SK-N-SH (cell line): ENCODE results near the gene TRPM1. TPM values are rescaled to one million over a fixed set of nuclear protein-coding genes. Genes with fewer than 3 reads are reported as not detected.

ENCODE experiments used
- CTCF ChIA-PET: fragments of 300-600, 350-600 bp; formaldehyde crosslinking; extraction: SDS; loops from one replicate; lab custom pipeline; 2021; lab: Yijun Ruan, JAX
- POLR2A ChIA-PET: fragments of 350-600 bp; sonication (Branson Sonifier 250); formaldehyde crosslinking; extraction: SDS; loops from one replicate; lab custom pipeline; 2020; ENCODE audit warnings: antibody characterized with exemption, inconsistent platforms; lab: Yijun Ruan, JAX
- DNase-seq: peaks from one replicate; pipeline ENCODE4 v3.0.0; 2012
- H2AFZ ChIP-seq: fragments of 200-600 bp; sonication (generic); 2 replicates; pipeline ENCODE4 v1.8.1; 2016; ENCODE audit warnings: antibody characterized with exemption, mild to moderate bottlenecking, low read depth
- H3F3A ChIP-seq: fragments of 200-600 bp; sonication (generic); replicated peaks from 2 replicates; pipeline ENCODE3; 2016; ENCODE audit warnings: antibody characterized with exemption, mild to moderate bottlenecking; ENCODE audit not compliant: insufficient read depth
- H3K27ac ChIP-seq, 2 experiments: fragments of 200-500 bp in 1 of 2; fragments of 200-600 bp in 1 of 2; sonication (Bioruptor generic) in 1 of 2; sonication (generic), shearing (Covaris generic) in 1 of 2; 2 replicates each; pipeline versions ENCODE4 v1.5.1 to v1.6.1; 2014 to 2016; ENCODE audit warnings: low read depth in 2 of 2, inconsistent platforms in 1 of 2, low read length in 1 of 2, mild to moderate bottlenecking in 1 of 2, mixed read lengths in 1 of 2
- H3K27me3 ChIP-seq: fragments of 200-600 bp; sonication (generic), shearing (Covaris generic); 2 replicates; pipeline ENCODE4 v1.6.1; 2016; ENCODE audit warnings: mixed run types; ENCODE audit not compliant: insufficient read depth
- H3K36me3 ChIP-seq, 2 experiments: fragments of 200-500 bp in 1 of 2; fragments of 200-600 bp in 1 of 2; sonication (Bioruptor generic) in 1 of 2; sonication (generic) in 1 of 2; replicated peaks in 1 of 2; 2 replicates each; pipeline versions ENCODE3 to v1.5.1; 2014 to 2016; ENCODE audit warnings: low read length in 1 of 2, mild to moderate bottlenecking in 1 of 2; ENCODE audit not compliant: insufficient read depth in 2 of 2, control insufficient read depth in 1 of 2
- H3K4me1 ChIP-seq, 2 experiments: fragments of 200-500 bp in 1 of 2; fragments of 200-600 bp in 1 of 2; sonication (Bioruptor generic) in 1 of 2; sonication (generic), shearing (Covaris generic) in 1 of 2; 2 replicates each; pipeline versions ENCODE4 v1.5.1 to v1.6.1; 2014 to 2016; ENCODE audit warnings: low read depth in 1 of 2, low read length in 1 of 2, mixed run types in 1 of 2; ENCODE audit not compliant: insufficient read depth in 2 of 2, control insufficient read depth in 1 of 2
- H3K4me2 ChIP-seq: fragments of 200-600 bp; sonication (generic), shearing (Covaris generic); 2 replicates; pipeline ENCODE4 v1.6.1; 2017; ENCODE audit warnings: mixed run types
- H3K4me3 ChIP-seq, 2 experiments: fragments of 200-500 bp in 1 of 2; fragments of 200-600 bp in 1 of 2; sonication (Bioruptor generic) in 1 of 2; sonication (generic), shearing (Covaris generic) in 1 of 2; 2 replicates each; pipeline versions ENCODE4 v1.5.1 to v1.8.1; 2014 to 2016; ENCODE audit warnings: low read depth in 2 of 2, inconsistent platforms in 1 of 2, low read length in 1 of 2, mild to moderate bottlenecking in 1 of 2, mixed read lengths in 1 of 2, moderate library complexity in 1 of 2
- H3K79me2 ChIP-seq: fragments of 200-600 bp; sonication (generic); 2 replicates; pipeline ENCODE4 v1.8.1; 2017; ENCODE audit warnings: mild to moderate bottlenecking; ENCODE audit not compliant: insufficient read depth
- H3K9ac ChIP-seq: fragments of 200-600 bp; sonication (generic); 2 replicates; pipeline ENCODE4 v1.6.1; 2017; ENCODE audit warnings: mixed run types
- H3K9me2 ChIP-seq: fragments of 200-600 bp; sonication (generic); 2 replicates; pipeline ENCODE4 v1.6.1; 2017; ENCODE audit warnings: mixed run types
- H3K9me3 ChIP-seq: fragments of 200-600 bp; sonication (generic); 2 replicates; pipeline ENCODE4 v1.6.1; 2017; ENCODE audit warnings: mixed run types, mild to moderate bottlenecking, moderate library complexity
- H4K20me1 ChIP-seq: fragments of 200-600 bp; sonication (generic); 2 replicates; pipeline ENCODE4 v1.6.1; 2017; ENCODE audit warnings: mild to moderate bottlenecking, mixed run types; ENCODE audit not compliant: insufficient read depth
- CHD2 ChIP-seq: fragments of 150-350 bp; IDR thresholded peaks from 2 replicates; pipeline ENCODE4 v1.6.1; 2018; ENCODE audit warnings: low read length; ENCODE audit not compliant: partially characterized antibody
- EP300 ChIP-seq, 2 experiments: IDR thresholded peaks; 2 replicates each; pipeline versions ENCODE4 v1.4.0 to v1.6.1; 2012; ENCODE audit warnings: borderline replicate concordance in 1 of 2, low read depth in 1 of 2, low read length in 1 of 2
- EZH2phosphoT487 ChIP-seq: fragments of 200-600 bp; sonication (generic); IDR thresholded peaks from 2 replicates; pipeline ENCODE4 v1.6.1; 2017; ENCODE audit warnings: low read depth, mixed run types, mild to moderate bottlenecking, antibody characterized with exemption, moderate library complexity, borderline replicate concordance
- FOSL2 ChIP-seq: IDR thresholded peaks from 2 replicates; pipeline ENCODE4 v1.4.0; 2012; ENCODE audit warnings: low read depth, mild to moderate bottlenecking, moderate library complexity, borderline replicate concordance
- MEF2A ChIP-seq: IDR thresholded peaks from 2 replicates; pipeline ENCODE4 v1.4.0; 2012; ENCODE audit warnings: low read depth, borderline replicate concordance
- NFIC ChIP-seq: IDR thresholded peaks from 2 replicates; pipeline ENCODE4 v1.4.0; 2012; ENCODE audit warnings: borderline replicate concordance
- NRF1 ChIP-seq: IDR thresholded peaks from 2 replicates; pipeline ENCODE4 v1.6.1; 2012; ENCODE audit warnings: low read depth, mild to moderate bottlenecking, low read length
- POLR2AphosphoS5 ChIP-seq: IDR thresholded peaks from 2 replicates; pipeline ENCODE4 v1.6.1; 2012; ENCODE audit warnings: low read depth, low read length
- RFX5 ChIP-seq: IDR thresholded peaks from 2 replicates; pipeline ENCODE4 v1.6.1; 2012; ENCODE audit warnings: mild to moderate bottlenecking, improper control_type of control experiment, low read length
- RXRA ChIP-seq: IDR thresholded peaks from 2 replicates; pipeline ENCODE4 v1.4.0; 2012; ENCODE audit warnings: low read depth, mild to moderate bottlenecking, borderline replicate concordance
- SMC3 ChIP-seq: IDR thresholded peaks from 2 replicates; pipeline ENCODE4 v1.6.1; 2012; ENCODE audit warnings: low read depth, low read length, improper control_type of control experiment
- TEAD4 ChIP-seq: IDR thresholded peaks from 2 replicates; pipeline ENCODE4 v1.4.0; 2012; ENCODE audit warnings: mild to moderate bottlenecking, borderline replicate concordance; ENCODE audit not compliant: insufficient read depth
- WGBS: methylation state at CpG from one replicate; pipeline ENCODE4 v1.1.6; 2017; ENCODE audit warnings: low lambda C conversion rate; 5-methylcytosine and 5-hydroxymethylcytosine counted together
- polyA plus RNA-seq, 3 experiments: library from polyadenylated mRNA; depleted of rRNA; stranded (reverse); fragments of >200 nt; gene quantifications; 2 replicates each; pipeline ENCODE4 v1.2.3, GENCODE V29; 2012
- TF ChIP-seq, protein P1 (sequence below): fragments of 200-600 bp; sonication (generic); IDR thresholded peaks from 2 replicates; pipeline ENCODE4 v1.6.1; 2017; ENCODE audit warnings: antibody characterized with exemption, mild to moderate bottlenecking, moderate library complexity
- TF ChIP-seq, protein P2 (sequence below): fragments of 150-350 bp; IDR thresholded peaks from 2 replicates; pipeline ENCODE4 v1.6.1; 2016; ENCODE audit warnings: mild to moderate bottlenecking, low read depth, low read length
- TF ChIP-seq, protein P3 (sequence below): fragments of 150-350 bp; IDR thresholded peaks from 2 replicates; pipeline ENCODE4 v1.6.1; 2017; ENCODE audit warnings: antibody characterized with exemption, low read length, low read depth, borderline replicate concordance
- TF ChIP-seq, protein P4 (sequence below): IDR thresholded peaks from 2 replicates; pipeline ENCODE4 v1.4.0; 2012; ENCODE audit warnings: low read depth, borderline replicate concordance
- TF ChIP-seq, protein P5 (sequence below): IDR thresholded peaks from 2 replicates; pipeline ENCODE4 v1.6.1; 2012; ENCODE audit warnings: mild to moderate bottlenecking, low read depth, low read length, moderate library complexity

TRPM1 gene
- polyA plus RNA-seq, 1 of the 3 experiments (the other 2 are of a cell fraction): not detected

DNA sequence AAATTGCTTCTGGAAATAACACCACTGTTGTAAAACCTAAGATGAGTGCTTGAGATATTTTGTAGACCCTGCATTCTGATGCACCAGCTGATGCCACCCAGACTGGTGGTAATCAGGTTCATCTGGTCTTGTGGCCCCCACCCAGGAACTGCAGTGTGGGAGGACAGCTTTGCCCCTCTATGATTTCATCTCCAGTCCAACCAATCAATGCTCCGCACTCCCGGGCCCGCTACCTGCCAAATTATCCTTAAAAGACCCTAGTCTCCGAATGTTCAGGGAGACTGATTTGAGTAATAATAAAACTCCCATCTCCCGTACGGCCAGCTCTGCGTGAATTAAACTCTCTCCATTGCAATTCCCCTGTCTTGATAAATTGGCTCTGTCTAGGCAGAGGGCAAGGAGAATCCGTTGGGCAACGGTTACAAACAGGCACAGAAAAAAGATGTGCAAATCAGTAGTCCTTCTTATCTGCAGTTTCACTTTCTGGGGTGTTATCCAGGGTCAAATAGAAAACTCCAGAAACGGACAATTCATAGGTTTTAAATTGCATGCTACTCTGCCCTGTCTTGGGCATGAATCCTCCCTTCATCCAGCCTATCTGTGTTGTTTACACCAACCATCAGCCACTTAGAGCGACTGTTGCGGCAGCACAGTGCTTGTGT, 29.2 kb upstream of the TRPM1 start:
- H3K9ac ChIP-seq: no peak overlapping the region
- TF ChIP-seq, protein P1, sequence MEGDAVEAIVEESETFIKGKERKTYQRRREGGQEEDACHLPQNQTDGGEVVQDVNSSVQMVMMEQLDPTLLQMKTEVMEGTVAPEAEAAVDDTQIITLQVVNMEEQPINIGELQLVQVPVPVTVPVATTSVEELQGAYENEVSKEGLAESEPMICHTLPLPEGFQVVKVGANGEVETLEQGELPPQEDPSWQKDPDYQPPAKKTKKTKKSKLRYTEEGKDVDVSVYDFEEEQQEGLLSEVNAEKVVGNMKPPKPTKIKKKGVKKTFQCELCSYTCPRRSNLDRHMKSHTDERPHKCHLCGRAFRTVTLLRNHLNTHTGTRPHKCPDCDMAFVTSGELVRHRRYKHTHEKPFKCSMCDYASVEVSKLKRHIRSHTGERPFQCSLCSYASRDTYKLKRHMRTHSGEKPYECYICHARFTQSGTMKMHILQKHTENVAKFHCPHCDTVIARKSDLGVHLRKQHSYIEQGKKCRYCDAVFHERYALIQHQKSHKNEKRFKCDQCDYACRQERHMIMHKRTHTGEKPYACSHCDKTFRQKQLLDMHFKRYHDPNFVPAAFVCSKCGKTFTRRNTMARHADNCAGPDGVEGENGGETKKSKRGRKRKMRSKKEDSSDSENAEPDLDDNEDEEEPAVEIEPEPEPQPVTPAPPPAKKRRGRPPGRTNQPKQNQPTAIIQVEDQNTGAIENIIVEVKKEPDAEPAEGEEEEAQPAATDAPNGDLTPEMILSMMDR: no peak
- no peak for TF ChIP-seq EZH2phosphoT487
- TF ChIP-seq POLR2AphosphoS5: no peak
- TF ChIP-seq NFIC: no peak
- TF ChIP-seq MEF2A: no peak
- no peak for TF ChIP-seq NRF1
- no peak for TF ChIP-seq TEAD4
- TF ChIP-seq, protein P2, sequence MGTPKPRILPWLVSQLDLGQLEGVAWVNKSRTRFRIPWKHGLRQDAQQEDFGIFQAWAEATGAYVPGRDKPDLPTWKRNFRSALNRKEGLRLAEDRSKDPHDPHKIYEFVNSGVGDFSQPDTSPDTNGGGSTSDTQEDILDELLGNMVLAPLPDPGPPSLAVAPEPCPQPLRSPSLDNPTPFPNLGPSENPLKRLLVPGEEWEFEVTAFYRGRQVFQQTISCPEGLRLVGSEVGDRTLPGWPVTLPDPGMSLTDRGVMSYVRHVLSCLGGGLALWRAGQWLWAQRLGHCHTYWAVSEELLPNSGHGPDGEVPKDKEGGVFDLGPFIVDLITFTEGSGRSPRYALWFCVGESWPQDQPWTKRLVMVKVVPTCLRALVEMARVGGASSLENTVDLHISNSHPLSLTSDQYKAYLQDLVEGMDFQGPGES: no peak
- no peak for TF ChIP-seq SMC3
- TF ChIP-seq, protein P3, sequence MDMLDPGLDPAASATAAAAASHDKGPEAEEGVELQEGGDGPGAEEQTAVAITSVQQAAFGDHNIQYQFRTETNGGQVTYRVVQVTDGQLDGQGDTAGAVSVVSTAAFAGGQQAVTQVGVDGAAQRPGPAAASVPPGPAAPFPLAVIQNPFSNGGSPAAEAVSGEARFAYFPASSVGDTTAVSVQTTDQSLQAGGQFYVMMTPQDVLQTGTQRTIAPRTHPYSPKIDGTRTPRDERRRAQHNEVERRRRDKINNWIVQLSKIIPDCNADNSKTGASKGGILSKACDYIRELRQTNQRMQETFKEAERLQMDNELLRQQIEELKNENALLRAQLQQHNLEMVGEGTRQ: no peak
- no peak for TF ChIP-seq EP300 (IDR thresholded peaks at IDR 0.05; ENCODE audit: borderline replicate concordance in 1 of 2, low read depth in 1 of 2, low read length in 1 of 2)
- TF ChIP-seq CHD2: no peak
- no peak for TF ChIP-seq FOSL2
- TF ChIP-seq RFX5: no peak
- TF ChIP-seq, protein P4, sequence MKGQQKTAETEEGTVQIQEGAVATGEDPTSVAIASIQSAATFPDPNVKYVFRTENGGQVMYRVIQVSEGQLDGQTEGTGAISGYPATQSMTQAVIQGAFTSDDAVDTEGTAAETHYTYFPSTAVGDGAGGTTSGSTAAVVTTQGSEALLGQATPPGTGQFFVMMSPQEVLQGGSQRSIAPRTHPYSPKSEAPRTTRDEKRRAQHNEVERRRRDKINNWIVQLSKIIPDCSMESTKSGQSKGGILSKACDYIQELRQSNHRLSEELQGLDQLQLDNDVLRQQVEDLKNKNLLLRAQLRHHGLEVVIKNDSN: no peak
- TF ChIP-seq RXRA: no peak
- TF ChIP-seq, protein P5, sequence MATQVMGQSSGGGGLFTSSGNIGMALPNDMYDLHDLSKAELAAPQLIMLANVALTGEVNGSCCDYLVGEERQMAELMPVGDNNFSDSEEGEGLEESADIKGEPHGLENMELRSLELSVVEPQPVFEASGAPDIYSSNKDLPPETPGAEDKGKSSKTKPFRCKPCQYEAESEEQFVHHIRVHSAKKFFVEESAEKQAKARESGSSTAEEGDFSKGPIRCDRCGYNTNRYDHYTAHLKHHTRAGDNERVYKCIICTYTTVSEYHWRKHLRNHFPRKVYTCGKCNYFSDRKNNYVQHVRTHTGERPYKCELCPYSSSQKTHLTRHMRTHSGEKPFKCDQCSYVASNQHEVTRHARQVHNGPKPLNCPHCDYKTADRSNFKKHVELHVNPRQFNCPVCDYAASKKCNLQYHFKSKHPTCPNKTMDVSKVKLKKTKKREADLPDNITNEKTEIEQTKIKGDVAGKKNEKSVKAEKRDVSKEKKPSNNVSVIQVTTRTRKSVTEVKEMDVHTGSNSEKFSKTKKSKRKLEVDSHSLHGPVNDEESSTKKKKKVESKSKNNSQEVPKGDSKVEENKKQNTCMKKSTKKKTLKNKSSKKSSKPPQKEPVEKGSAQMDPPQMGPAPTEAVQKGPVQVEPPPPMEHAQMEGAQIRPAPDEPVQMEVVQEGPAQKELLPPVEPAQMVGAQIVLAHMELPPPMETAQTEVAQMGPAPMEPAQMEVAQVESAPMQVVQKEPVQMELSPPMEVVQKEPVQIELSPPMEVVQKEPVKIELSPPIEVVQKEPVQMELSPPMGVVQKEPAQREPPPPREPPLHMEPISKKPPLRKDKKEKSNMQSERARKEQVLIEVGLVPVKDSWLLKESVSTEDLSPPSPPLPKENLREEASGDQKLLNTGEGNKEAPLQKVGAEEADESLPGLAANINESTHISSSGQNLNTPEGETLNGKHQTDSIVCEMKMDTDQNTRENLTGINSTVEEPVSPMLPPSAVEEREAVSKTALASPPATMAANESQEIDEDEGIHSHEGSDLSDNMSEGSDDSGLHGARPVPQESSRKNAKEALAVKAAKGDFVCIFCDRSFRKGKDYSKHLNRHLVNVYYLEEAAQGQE: no peak
- TF ChIP-seq, all 33 proteins: peak for 0
- CTCF ChIA-PET: interaction anchor here (0.9 to 4.3 kb wide), 9 partner anchors 8 to 273 kb away, joined by 3 to 40 read pairs (median 17); no protein-coding TSS in a partner anchor
- H2AFZ ChIP-seq: no peak overlapping the region
- POLR2A ChIA-PET: no interaction called here
- H3K27me3 ChIP-seq: no peaks in the 10 kb centered on the region
- H3K9me2 ChIP-seq: no peaks in the 10 kb centered on the region
- no peak overlapping the region for H3K4me2 ChIP-seq
- H3K36me3 ChIP-seq: no peaks in the 10 kb centered on the region
- H3F3A ChIP-seq: no peaks in the 10 kb centered on the region
- H3K4me3 ChIP-seq: no peak overlapping the region
- no peaks in the 10 kb centered on the region for H3K9me3 ChIP-seq
- no peak for DNase-seq
- H3K27ac ChIP-seq: no peak overlapping the region
- H3K79me2 ChIP-seq: no peaks in the 10 kb centered on the region
- H4K20me1 ChIP-seq: no peaks in the 10 kb centered on the region
- peaks cover 0 to 13% of the 10 kb centered on the region in 2 experiments; a peak in 1 of 4 replicates for H3K4me1 ChIP-seq
- 77% methylated on average over 12 of the region's 12 CpGs for WGBS
